Stimulated activated CD4-positive, alpha-beta T cell treated with anti-CD3 and anti-CD28 coated beads, Interleukin-2, amount 100 ng/mL, for 4 hours (primary cell): ENCODE data around the gene PRG2.
A peak's percentile ranks its signal among the peaks of the same experiment; 100 is the strongest.
"Not testable (repeated sequence)": the region's sequence is repeated elsewhere in the genome, so short reads cannot be mapped to it uniquely, and the experiment has no call there.

Experiments used
- DNase-seq: peaks from one replicate; pipeline ENCODE4 v3.0.0-alpha.2; 2020; ENCODE audit warnings: low read depth

Gene PRG2

DNA sequence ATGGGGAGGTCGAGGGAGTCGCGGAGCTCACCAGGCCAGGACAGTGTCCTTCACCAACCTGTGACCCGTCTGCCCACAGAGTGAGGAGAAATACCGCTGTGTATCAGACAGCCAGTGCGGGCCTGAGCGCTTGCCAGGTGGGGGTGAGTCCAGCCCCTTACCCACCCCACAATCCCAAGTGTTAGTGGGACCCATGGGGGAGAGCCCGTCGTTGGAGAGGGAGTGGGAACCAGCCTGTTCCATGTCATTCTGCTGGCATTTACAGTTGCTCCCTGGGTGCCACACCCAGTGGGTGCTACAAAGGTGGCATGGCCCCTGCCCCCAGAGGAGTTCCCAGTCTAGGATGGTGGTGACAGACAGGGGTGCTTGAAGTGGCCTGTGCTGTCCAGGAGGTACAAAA lies 43.1 kb downstream of the PRG2 start:
- no peak for DNase-seq

GRCh38 chr11:57345555-57346211 lies 44.8 kb downstream of the PRG2 start:
- peak; percentile 66 for DNase-seq

DNA sequence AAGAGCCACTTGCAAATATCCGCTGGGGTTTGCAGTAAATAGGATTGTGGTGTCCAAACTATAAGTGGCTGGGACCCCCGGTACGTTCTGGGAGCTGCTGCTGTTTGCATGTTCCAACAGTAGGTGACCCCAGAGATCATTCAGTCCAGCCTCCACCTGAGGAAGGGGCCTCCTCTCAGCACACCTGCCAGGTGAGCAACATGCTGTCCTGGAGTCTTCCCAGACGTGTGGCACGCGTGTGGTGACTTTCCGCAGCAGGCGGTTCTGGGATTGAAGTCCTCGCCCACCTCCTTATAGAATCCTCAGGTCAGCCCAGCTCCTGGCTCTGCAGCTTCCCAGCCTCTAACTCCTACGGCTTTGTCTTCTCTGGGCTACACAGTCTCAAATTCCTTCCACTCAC lies 45.6 kb downstream of the PRG2 start:
- no peak for DNase-seq

GRCh38 chr11:57343825-57344224 lies 46.6 kb downstream of the PRG2 start:
- no peak for DNase-seq

DNA sequence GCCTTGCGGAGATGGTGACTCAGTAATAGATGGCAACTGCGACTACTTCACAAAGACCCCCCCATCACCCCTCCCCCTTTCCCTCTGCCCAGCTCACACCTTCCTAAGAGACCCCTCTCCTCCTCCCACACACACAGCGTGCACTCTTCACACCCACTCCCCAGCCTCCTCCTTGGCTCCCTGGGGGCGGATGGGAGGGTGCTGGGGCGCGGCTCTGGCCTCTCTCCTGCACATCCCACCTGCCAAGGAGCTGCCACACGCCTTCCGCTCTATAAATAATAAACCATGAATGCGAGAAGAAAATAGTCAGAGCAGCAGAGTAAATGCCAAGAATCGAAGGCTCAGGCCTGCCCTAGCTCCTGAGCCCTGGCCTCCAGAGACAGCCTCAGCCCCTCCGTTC lies 47.7 kb downstream of the PRG2 start:
- no peak for DNase-seq

DNA sequence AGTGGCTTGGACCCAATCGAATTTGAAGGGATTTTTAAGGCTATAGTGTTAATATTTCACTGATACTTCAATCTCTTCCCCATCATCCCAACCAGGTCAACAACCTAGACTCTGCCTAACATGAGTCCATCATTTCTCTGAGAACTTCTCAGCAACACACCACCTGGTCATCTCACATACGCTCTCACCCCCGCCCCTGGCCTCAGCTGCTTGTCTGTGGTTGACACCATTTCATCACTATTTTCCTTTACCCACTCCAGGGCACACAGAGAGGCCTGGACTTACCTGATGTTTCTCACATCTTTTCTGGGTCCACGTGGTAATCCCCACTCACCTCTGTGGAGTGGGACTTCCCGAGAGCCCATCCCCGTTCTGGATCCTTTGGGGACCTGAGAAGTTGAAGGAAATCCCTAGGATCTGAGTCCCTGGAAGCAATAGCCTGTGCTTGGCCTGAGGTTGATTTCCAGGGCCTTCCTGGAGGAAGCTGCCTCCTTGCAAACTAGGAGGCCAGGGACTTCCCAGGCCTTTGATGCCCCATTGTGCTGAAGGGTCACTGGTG lies 49.1 kb downstream of the PRG2 start:
- DNase-seq = no peak

- no peak for DNase-seq
These were observed 50.3 kb downstream of the PRG2 start for GRCh38 chr11:57340039-57340615.

DNA sequence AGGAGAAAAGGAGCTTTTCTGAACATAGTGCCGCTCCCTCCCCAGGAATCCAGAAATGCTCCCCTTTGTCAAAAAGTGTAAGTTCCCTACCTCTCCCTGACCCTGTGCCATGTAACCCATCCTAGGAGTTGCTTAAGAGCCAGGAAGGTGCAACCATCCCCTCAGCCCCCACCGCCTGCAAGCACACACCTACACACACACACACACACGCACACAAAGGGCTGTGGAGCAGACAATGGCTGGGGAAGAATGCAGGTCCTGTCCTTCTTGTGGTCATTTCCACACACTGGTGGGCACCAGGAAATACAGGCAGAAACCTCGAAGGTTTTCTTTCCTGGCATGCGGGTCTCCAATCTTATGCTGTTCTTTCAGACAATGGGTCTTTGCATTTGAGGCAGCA lies 51.1 kb downstream of the PRG2 start:
- no peak for DNase-seq

DNA sequence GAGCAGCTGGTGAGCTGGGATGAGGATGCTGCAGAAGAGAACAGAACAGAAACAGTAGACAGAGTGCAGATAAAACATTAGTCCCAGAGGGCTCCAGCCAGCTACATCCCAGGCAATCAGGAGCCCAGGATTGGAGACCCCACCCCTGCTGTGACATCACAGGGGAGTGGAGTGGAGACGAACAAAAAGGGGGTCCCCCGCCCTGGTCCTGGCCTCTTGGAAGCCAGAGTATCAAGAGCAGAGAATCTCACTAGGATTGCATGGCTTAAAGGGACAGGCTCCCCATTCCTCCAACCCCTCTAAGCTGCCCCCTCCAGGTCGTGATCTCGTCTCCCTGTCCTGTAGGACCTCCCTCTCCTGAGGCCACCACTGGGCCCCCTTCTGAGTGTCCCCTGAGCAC lies 52.3 kb downstream of the PRG2 start, which contains the start of gene P2RX3:
TSS of gene P2RX3 (plus strand) at position 211 of the 400 bp plus-strand sequence. CDS start 199 bp downstream, outside the sequence.
- DNase-seq = no peak

DNA sequence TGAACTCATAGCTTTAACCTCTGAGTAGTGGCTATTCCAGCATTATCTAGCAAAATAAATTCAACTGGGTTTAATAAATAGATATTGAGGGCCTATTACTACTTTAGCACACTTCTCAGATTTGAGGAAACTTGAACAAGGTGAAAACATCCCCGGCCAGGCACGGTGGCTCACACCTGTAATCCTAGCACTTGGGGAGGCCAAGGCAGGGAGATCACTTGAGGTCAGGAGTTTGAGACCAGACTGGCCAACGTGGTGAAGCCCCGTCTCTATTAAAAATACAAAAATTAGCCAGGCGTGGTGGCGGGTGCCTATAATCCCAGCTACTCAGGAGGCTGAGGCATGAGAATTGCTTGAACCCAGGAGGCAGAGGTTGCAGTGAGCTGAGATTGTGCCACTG lies 53.6 kb downstream of the PRG2 start:
- DNase-seq = not testable (repeated sequence)
